A172 (cell line): ENCODE data around the gene INPP5A. TPM values are rescaled to one million over a fixed set of nuclear protein-coding genes. Genes with fewer than 3 reads are reported as not detected.
A peak's percentile ranks its signal among the peaks of the same experiment; 100 is the strongest.
"Not testable (repeated sequence)": the region's sequence is repeated elsewhere in the genome, so short reads cannot be mapped to it uniquely, and the experiment has no call there.

ENCODE experiments used
- DNase-seq: peaks from one replicate; pipeline ENCODE4 v3.0.0-alpha.2; 2015; ENCODE audit warnings: low spot score
- total RNA-seq: library from RNA; depleted of rRNA; stranded (reverse); fragments of >200 nt; shearing (Covaris generic); gene quantifications from 2 replicates; pipeline ENCODE4 v1.2.3, GENCODE V29; 2014

INPP5A gene
- total RNA-seq, 1 experiment from 2014 or later: 13.1 TPM

- not testable (repeated sequence) for DNase-seq
Observed at GRCh38 chr10:132704815-132705064, 167.2 kb downstream of the INPP5A start.

- peak; percentile 16 for DNase-seq
Observed at GRCh38 chr10:132705173-132705572, 167.6 kb downstream of the INPP5A start.

GRCh38 chr10:132705943-132706342, 168.4 kb downstream of the INPP5A start:
- no peak for DNase-seq

GRCh38 chr10:132706701-132707100, 169.1 kb downstream of the INPP5A start:
- no peak for DNase-seq

- DNase-seq: no peak
Observed at GRCh38 chr10:132707121-132707775, 169.7 kb downstream of the INPP5A start.

- no peak for DNase-seq
Observed at GRCh38 chr10:132707776-132708171, 170.2 kb downstream of the INPP5A start.

GRCh38 chr10:132708441-132708840, 170.9 kb downstream of the INPP5A start:
- no peak for DNase-seq

- DNase-seq: no peak
Observed at GRCh38 chr10:132708936-132709335, 171.3 kb downstream of the INPP5A start.

GRCh38 chr10:132709471-132709951, 171.9 kb downstream of the INPP5A start:
- DNase-seq: no peak

GRCh38 chr10:132710036-132710686, 172.6 kb downstream of the INPP5A start:
- no peak for DNase-seq

GRCh38 chr10:132710746-132711612, 173.4 kb downstream of the INPP5A start:
- DNase-seq: no peak

- DNase-seq: no peak
Observed at GRCh38 chr10:132711613-132712121, 174.1 kb downstream of the INPP5A start.

GRCh38 chr10:132712291-132712690, 174.7 kb downstream of the INPP5A start:
- DNase-seq: no peak

GRCh38 chr10:132712743-132713142, 175.2 kb downstream of the INPP5A start:
- DNase-seq: no peak

- no peak for DNase-seq
Observed at GRCh38 chr10:132713421-132714095, 176.0 kb downstream of the INPP5A start.

GRCh38 chr10:132714096-132714985, 176.8 kb downstream of the INPP5A start:
- no peak for DNase-seq

GRCh38 chr10:132714986-132715775, 177.6 kb downstream of the INPP5A start:
- DNase-seq: no peak

GRCh38 chr10:132715776-132716680, 178.4 kb downstream of the INPP5A start:
- no peak for DNase-seq
